Testis (tissue), 3 donors: ENCODE measurements around the gene NUP214. TPM values are rescaled to one million over a fixed set of nuclear protein-coding genes. Genes with fewer than 3 reads are reported as not detected.
A peak's percentile ranks its signal among the peaks of the same experiment; 100 is the strongest.

Source experiments
- DNase-seq: peaks from one replicate; pipeline ENCODE4 v3.0.0-alpha.2; 2019
- H3K27ac ChIP-seq, 2 donors: fragments of 200-600 bp; sonication (generic); one replicate each; pipeline ENCODE4 v1.5.1; 2019
- H3K27me3 ChIP-seq: fragments of 200-600 bp; sonication (generic); one replicate; pipeline ENCODE4 v1.5.1; 2019
- H3K36me3 ChIP-seq: fragments of 200-600 bp; sonication (generic); one replicate; pipeline ENCODE4 v1.5.1; 2017; ENCODE audit warnings: low read depth; ENCODE audit errors: missing control alignments
- H3K4me1 ChIP-seq: fragments of 200-600 bp; sonication (generic); one replicate; pipeline ENCODE4 v1.5.1; 2019
- H3K4me3 ChIP-seq, 2 donors: fragments of 200-600 bp; sonication (generic); one replicate each; pipeline ENCODE4 v1.5.1; 2017 to 2019
- H3K9me3 ChIP-seq: fragments of 200-600 bp; sonication (generic); one replicate; pipeline ENCODE4 v1.5.1; 2017
- POLR2A ChIP-seq: fragments of 450-650 bp; IDR thresholded peaks from one replicate; pipeline ENCODE4 v1.6.1; 2017; ENCODE audit warnings: antibody characterized with exemption, mild to moderate bottlenecking, moderate library complexity
- WGBS, 2 donors: methylation state at CpG; one replicate each; pipeline ENCODE4 v1.1.5; 2018; 5-methylcytosine and 5-hydroxymethylcytosine counted together
- intact Hi-C: fragments of 100-400 bp; cut with DNase I; formaldehyde crosslinking; loops from one replicate; pipeline ENCODE4 v1.15.1; 2023; ENCODE audit warnings: low total_unique reads
- polyA plus RNA-seq: library from polyadenylated mRNA; stranded (reverse); fragments of 350-450 nt; fragmentation: Illumina TruSeq; extraction: RNeasy Lipid Tissue Mini Kit (QIAGEN cat#74804); gene quantifications from one replicate; pipeline ENCODE4 v1.2.3, GENCODE V29; 2014; ENCODE audit warnings: low read depth, low replicate concordance; ENCODE audit not compliant: insufficient read depth
- total RNA-seq, 2 donors: library from RNA; depleted of rRNA; stranded (reverse); fragments of >200 nt; gene quantifications; one replicate each; pipeline ENCODE4 v1.2.3, GENCODE V29; 2016
- TF ChIP-seq, protein P1 (sequence below), 3 experiments: fragments of 450-650 bp in 2 of 3; fragments of 200-600 bp in 1 of 3; sonication (generic) in 1 of 3; IDR thresholded peaks; one replicate each; pipeline ENCODE4 v1.5.1; 2016 to 2019; ENCODE audit warnings: antibody characterized with exemption in 3 of 3, mild to moderate bottlenecking in 2 of 3, moderate library complexity in 1 of 3

The NUP214 gene
- total and polyA plus RNA-seq, 3 donors from 2014 or later = 190 to 250 (median 237) TPM

DNA sequence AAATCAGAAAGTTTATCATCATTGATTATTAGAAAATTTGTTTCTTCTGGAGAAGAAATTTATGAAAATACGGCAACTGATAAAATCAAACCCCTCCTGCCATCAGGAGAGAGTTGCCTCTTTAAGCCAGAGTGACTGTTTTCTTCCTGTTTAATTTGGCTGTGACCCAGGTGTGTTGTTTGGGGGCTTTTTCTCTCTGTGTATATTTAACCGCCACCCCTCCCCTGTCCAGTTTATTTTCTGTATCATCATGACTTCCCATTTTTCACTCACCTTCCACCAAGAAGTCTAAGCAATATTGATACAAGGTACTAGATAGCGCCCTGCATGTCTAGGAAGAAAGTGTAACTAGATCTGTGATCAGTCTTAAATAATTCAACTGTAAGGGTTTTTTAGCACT lies 100.8 kb downstream of the NUP214 start:
- no peaks in the 10 kb centered on the region for H3K9me3 ChIP-seq
- 80 to 81% methylated on average over 3 of the region's 3 CpGs for WGBS, 2 donors
- no peaks in the 10 kb centered on the region for H3K36me3 ChIP-seq
- peaks cover 6% of the 10 kb centered on the region for H3K4me1 ChIP-seq
- no peaks in the 10 kb centered on the region for H3K27me3 ChIP-seq
- TF ChIP-seq, protein P1, sequence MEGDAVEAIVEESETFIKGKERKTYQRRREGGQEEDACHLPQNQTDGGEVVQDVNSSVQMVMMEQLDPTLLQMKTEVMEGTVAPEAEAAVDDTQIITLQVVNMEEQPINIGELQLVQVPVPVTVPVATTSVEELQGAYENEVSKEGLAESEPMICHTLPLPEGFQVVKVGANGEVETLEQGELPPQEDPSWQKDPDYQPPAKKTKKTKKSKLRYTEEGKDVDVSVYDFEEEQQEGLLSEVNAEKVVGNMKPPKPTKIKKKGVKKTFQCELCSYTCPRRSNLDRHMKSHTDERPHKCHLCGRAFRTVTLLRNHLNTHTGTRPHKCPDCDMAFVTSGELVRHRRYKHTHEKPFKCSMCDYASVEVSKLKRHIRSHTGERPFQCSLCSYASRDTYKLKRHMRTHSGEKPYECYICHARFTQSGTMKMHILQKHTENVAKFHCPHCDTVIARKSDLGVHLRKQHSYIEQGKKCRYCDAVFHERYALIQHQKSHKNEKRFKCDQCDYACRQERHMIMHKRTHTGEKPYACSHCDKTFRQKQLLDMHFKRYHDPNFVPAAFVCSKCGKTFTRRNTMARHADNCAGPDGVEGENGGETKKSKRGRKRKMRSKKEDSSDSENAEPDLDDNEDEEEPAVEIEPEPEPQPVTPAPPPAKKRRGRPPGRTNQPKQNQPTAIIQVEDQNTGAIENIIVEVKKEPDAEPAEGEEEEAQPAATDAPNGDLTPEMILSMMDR (IDR thresholded peaks at IDR 0.05) = no peak
- TF ChIP-seq POLR2A = no peak
- no peak overlapping the region for H3K4me3 ChIP-seq
- H3K27ac ChIP-seq = no peak overlapping the region
- intact Hi-C loops = no loop called here
- DNase-seq = no peak

DNA sequence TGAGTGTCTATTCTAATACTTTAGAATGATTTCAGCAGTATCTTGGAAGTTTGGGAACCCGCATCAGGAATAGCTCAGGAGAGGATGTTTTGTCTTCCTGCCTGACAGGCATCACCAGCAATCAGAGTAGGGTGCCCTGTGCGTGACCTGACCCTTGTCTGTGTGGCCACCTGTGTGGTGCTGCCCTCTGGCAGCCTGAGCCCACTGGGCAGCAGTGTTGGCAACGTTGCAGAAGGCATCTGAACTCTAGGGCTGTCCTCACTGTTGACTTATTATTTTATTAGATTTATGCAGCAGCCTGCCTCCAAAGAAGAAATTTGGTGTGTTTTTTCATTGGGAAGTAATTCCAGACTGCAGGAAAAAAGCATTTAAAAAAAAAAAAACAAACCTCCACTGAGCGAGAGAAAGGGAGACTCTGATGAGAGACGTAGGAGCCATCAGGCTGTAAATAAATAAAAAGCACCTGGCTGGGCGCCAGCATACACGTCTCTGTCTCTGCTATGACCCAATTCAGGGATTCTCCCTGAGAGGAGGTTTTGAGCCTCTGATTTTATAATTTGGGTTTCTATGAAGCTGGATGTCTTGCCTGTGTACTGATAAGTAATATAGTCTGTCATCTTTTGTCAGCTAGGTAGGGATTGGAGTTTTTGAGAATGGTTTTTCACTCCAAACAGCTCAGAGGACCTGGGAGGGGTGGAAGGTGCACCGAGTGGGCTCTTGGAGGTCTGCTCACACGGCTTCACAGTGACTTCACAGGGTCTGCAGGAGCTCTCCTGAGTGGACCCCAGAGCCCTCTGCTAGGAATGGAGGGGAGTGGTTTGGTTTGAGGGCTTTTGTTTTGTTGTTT lies 101.9 kb downstream of the NUP214 start:
- DNase-seq = peak; percentile 45
- TF ChIP-seq POLR2A = no peak
- TF ChIP-seq, protein P1 (IDR thresholded peaks at IDR 0.05) = no peak
- intact Hi-C loops = no loop called here
- 62 to 66% methylated on average over 9 of the region's 9 CpGs for WGBS, 2 donors
- Histone ChIP-seq H3K36me3 (no peaks in the 10 kb centered on the region), H3K27me3 (no peaks in the 10 kb centered on the region), H3K27ac (no peak overlapping the region), H3K4me1 (peaks cover 6% of the 10 kb centered on the region), H3K9me3 (no peaks in the 10 kb centered on the region), H3K4me3 (no peak overlapping the region)

DNA sequence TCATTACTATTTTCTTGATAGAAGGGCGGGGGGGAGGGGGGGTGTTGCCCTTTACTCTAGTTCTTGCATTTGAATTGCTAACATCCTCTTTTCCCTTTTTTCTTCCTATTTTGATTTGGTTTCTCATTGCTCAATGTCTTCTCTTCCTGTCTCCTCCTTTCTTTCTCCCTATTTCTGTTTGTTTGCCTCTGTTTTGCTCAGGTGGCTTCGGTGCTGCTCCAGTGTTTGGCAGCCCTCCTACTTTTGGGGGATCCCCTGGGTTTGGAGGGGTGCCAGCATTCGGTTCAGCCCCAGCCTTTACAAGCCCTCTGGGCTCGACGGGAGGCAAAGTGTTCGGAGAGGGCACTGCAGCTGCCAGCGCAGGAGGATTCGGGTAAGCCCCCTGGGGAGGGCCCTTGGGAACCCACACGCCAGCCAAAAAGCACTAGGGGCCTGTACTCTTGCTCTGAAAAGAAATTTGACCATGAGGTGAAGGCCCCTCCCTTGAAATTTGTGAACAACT lies 102.6 kb downstream of the NUP214 start:
- Histone ChIP-seq H3K4me3 (peak overlapping the region in 1 of 2 donors; percentile 2), H3K4me1 (peaks cover 6% of the 10 kb centered on the region), H3K27me3 (no peaks in the 10 kb centered on the region), H3K27ac (no peak overlapping the region), H3K36me3 (no peaks in the 10 kb centered on the region), H3K9me3 (no peaks in the 10 kb centered on the region)
- TF ChIP-seq POLR2A = no peak
- TF ChIP-seq, protein P1 (IDR thresholded peaks at IDR 0.05) = no peak
- 68 to 83% methylated on average over 3 to 9 of the region's 9 CpGs for WGBS, 2 donors
- DNase-seq = no peak
- intact Hi-C loops = no loop called here

DNA sequence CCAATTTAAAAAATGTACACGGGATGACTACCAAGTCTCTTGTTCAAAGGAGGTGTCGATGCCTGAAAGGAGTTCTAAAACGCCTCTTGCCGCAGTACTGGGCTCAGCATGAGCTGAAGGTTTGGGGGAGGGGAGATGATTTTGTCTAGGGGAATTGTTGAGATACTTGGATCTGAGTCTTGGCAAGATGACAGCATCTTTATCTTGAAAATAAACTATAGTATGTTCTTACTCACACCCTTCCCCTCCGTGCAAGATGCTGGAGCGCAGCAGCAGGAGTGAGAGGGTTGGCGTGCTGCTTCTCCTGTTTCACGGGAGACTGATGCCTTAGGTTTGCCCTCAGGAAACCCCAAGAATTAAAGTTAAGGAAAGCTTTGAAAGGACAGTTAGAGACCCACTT lies 103.6 kb downstream of the NUP214 start:
- H3K27ac ChIP-seq = no peak overlapping the region
- 86 to 89% methylated on average over 8 of the region's 8 CpGs for WGBS, 2 donors
- H3K4me3 ChIP-seq = no peak overlapping the region
- no peaks in the 10 kb centered on the region for H3K27me3 ChIP-seq
- intact Hi-C loops = no loop called here
- H3K36me3 ChIP-seq = no peaks in the 10 kb centered on the region
- no peaks in the 10 kb centered on the region for H3K9me3 ChIP-seq
- peaks cover 6% of the 10 kb centered on the region for H3K4me1 ChIP-seq
- no peak for TF ChIP-seq POLR2A
- DNase-seq = no peak

DNA sequence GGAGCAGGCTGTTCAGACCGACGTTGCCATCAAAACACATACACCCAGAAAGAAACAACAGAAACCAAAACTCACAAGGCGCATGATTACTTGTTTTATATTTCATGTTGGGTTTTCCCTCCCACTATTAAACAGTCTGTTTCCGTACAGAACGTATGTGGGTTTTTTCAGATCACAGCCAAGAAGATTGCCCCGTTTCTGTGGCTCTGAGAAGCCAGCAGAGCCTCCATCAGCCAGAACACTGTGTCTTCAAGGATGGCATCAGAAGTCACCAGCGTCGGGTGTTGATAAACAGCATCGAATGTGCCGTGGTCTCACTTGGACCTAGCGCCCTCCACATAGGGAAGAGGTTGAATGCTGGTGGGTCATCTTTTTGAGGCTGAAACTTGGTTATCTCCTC lies 108.2 kb downstream of the NUP214 start:
- no peaks in the 10 kb centered on the region for H3K36me3 ChIP-seq
- WGBS, 2 donors = 89 to 92% methylated on average over 10 to 11 of the region's 11 CpGs

More for the DNA sequence above, 108.2 kb downstream of the NUP214 start:
- Histone ChIP-seq H3K9me3 (no peaks in the 10 kb centered on the region), H3K4me1 (no peaks in the 10 kb centered on the region), H3K27me3 (no peaks in the 10 kb centered on the region), H3K27ac (no peak overlapping the region), H3K4me3 (no peak overlapping the region)
- intact Hi-C loops = no loop called here
- TF ChIP-seq, protein P1 (IDR thresholded peaks at IDR 0.05) = no peak
- no peak for TF ChIP-seq POLR2A
- DNase-seq = no peak
